Hypothalamus (tissue), 51 donors: ENCODE results near the gene DMWD.
"Not testable (repeated sequence)": the region's sequence is repeated elsewhere in the genome, so short reads cannot be mapped to it uniquely, and the experiment has no call there.

ENCODE experiments used
- DNase-seq, 51 donors: peaks; one replicate each; lab custom pipeline; 2025; lab: John Stamatoyannopoulos, UW

Gene DMWD

DNA sequence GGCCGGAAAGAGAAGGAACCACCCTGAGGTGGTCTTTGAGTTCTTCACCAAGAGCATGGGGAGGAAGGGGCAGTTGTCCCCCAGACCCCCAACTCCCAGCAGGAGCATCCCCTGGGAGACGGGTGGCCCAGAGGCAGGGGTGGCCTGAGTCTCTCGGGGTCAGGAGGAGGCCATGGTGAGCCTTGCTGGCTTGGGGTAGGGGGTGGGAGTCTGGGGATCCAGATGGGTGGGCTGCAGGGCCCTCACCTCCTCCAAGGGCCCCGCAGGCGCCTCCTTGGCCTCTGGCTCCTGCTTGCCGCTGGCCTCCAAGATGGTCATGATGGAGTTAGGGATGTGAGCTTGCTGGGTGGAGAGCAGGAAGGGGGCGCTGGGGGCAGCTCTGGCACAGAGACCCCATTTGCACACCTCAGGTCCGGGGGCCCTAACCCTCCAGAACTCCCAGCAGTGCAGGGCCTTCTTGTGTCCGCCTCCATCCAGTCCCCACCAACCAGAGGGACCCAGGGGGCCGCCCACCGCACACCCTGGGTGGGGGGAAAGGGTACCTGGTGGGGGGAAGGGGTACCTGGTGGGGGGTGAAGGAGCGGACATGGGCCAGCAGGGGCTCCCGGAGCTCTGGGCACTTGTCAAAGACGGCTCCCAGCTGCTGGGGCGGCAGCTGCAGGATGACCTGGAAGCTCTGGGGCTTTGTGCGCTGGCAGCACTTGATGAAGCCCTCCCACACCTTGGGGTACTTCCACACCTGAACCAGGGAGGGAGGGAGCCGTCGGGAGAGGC is 23.8 kb upstream of the DMWD start:
- DNase-seq, result no peak

DNA sequence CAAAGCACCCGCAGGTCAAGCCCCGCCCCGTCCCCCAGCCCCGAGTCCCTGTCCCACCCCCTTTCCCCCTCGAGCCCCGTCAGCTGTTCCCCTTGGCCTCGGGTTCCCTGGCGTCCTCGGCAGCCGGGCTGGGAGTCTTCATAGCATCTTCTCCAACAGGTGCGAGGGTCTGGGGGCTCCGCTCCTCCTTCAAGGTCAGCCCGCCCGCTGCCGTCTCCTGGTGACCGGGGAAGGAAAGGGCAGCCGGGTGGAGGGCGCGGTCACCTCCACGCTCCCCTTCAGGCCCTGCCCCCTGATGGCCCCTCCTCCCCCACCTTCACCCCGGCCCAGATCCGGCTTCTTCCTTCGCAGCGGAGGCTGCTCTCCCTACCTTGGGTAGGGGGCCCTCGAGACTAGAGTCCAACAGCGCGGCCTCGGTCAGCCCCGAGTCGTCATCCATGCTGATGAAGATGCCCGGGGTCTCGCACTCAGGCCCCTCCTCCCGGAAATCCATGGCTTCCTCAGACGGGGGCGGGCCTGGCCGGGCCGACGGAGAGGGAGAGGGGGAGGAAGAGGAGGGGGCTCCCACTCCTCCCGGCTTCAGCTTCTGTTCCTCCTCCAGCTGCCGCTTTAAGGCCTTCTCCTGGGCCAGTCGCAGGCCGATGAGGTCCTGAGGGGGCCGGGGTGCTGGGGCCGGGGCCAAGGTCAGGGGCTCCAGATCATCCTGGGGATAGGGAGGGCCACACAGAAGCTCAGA is 23.0 kb upstream of the DMWD start:
- DNase-seq, result peak in 6 of 51 donors; percentile 5 to 35 (median 16)

DNA sequence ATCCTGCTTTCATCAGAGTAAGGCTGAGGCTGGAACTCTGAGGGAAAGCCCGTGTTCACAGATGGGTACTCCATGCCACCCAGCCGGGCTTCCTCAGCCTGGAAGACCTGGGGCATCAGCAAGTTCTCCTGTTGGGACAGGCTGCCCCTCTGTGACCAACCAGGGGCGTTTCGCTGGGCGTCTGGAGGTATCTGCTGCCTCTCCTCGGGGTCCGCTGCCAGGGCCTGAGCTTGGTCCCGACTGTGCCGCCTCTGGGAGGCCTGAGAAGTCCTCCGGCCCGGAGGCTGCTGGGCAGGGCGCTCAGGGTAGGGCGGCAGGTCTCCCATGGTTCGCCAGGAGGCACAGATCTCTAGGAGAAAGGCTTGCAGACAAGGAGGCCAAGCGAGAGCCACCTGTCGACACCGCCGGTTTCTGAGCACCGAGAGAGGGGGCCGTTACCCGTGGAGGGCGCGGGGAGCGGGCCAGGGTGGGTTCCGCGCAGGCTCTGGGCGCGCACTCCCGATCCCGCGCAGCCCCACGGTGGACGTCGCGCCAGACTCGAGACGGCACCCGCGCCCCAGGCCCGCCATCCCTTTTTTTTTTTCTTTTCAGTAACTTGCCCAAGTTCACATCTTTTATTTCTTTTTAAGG is 22.3 kb upstream of the DMWD start, which contains the start of gene RSPH6A:
Gene RSPH6A (minus strand): TSS at position 458 of the 630 bp plus-strand sequence. CDS start 132 bp downstream, at position 326.
- no peak for DNase-seq

DNA sequence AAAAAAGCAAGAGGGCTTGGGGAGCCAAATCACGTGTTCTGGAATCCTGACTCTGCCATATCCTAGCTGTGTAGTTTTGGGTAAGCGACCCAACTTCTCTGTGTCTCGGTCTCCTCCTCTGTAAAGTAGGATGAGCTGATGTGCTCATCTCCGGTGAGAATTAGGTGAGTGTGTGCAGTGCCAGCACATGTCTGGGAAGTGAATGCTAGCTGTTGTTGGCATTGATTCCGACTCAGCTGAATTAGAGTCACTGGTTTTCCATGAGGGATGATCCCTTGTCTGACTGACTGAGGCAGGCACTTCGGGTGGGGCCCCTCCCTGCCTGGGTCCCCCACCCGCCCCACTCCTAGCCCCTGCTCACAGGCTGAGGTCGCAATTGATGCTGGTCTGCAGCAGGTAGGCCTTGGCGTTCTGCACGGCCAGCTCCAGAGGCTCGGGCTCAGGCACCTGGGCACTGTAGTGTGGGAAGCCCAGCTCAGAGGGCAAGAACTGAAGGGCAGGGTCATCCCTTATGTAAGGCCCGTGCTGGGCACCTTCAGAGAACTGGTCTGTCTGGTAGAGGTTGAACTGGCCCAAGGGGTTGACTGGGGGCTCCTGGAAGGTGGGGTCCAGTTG is 21.6 kb upstream of the DMWD start:
- no peak for DNase-seq

DNA sequence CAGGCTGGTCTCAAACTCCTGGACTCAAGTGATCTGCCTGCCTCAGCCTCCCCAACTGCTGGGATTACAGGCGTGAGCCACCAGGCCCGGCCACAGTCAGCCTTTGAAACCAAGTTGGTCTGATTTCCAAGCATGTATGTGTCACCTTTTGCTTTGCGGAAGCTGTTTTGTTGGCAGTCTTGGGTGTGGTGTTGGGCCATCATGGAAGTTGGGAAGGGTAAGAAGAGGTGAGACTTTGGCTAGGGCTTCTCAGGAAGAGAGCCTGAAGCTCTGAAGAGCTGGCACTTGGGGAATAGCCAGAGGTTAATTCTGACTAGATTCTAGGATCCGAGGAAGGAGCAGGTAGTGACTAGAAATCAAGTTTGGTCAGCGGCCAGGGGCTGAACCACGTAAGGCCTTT is 19.7 kb upstream of the DMWD start:
- DNase-seq, result no peak

DNA sequence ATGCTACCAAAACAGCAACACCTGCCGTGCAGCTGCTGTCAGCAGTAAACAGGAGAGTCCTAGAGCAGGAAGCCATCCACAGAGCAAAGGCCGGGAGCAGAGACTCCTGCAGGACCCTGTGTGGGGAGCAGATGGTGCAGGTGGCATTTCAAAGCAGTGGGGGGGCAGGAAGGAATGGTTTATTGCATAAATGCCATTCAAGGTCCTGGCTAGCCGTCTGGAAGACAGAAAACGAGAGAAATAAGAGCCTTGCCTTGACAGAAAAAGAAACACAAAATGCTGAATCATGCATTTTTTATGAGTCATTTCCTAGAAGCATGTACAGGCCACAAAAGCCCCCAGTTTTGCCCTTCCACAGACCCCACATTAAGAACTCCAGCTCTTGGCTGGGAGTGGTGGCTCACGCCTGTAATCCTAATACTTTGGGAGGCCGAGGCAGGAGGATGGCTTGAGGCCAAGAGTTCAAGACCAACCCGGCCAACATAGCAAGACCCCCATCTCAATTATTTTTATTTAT is 17.1 kb upstream of the DMWD start:
- DNase-seq, result no peak

DNA sequence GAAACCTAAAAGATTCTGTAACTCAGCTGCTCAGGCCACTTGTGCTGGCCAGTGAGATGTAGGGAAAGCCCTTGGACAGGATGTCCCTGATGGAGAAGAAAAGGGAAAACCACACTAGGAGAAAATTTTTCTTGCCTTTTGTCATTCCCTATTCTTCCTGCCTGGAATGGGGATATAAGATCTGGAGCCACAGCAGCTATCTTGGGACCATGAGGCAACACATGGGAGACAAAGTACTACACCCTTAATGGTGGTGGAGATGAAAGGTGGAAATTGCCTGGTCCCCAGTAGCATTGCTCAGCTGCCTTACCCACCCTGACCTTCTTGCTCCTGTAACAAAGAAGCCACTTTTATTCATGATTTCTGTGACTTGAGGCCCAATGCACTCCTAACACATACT is 13.1 kb upstream of the DMWD start:
- DNase-seq, result no peak

DNA sequence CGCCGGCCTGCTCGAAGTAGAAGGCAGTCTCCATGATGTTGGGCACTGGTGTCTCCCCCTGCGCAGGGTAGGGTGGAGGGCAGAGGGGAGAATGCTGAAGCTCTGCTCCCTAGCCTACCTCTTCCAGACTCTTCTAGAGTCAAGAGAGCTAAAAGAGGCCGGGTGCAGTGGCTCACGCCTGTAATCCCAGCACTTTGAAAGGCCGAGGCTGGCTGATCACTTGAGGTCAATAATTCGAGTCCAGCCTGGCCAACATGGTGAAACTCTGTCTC is 12.2 kb upstream of the DMWD start:
- DNase-seq, result no peak

DNA sequence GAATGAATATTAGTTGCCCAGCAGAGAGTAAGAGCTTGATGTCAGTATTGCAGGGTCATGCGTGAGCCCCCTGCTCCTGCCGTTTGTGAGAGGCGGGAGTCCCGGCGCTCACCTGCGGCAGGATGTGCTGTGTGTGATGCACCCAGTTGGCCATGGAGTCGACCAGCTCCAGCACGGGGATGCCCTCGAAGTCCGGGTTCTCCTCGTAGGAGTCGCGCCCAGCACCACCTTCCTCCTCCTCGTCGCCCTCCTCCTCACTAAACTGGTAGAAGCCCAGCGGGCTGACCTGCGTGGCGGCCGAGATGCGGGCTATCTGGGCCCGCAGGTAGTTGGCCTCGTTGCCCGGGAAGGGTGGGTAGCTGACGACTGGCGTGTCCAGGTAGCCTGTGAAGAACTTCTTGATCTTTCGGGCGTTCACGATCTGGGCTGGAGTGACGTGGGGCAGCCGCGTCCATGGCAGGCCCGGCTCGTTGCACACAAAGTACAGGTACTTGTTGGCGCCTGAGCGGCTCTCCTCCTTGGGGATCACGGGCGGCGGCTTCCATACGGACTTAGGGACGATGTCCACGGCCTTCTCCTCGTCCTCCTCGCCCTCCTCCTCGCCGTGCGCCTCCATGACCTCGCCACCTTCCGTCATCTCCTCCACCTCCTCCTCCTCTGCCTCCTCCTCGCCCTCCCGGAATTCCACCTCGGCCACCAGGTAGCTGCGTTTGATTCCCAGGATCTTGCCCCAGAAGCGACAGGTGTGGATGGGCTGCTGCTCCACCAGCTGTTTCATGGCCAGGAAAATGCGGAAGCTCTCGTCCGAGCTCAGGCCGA is 11.7 kb upstream of the DMWD start:
- DNase-seq, result no peak

DNA sequence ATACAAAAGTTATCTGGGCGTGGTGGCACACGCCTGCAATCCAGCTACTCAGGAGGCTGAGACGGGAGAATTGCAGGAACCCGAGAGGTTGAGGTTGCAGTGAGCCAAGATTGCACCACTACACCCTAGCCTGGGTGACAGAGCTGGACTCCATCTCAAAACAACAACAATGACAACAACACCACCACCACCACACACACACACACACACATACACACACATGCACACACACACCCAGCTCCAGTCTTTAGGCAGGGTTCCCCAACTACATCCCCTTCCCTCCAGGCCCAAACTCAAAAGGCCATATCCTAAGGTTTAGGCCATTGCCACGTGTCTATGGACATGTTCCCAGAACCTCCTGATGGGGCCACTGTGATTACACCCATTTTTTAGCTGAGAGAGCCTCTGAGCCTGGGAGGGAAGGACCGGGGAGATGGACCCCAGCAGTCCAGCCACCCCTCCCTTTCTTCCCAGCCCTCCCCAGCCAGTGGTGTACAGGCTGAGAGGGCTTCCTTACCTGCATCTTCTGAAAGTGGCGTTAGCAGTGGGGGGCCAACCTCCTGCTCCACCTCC is 9.0 kb upstream of the DMWD start:
- DNase-seq, result no peak

DNA sequence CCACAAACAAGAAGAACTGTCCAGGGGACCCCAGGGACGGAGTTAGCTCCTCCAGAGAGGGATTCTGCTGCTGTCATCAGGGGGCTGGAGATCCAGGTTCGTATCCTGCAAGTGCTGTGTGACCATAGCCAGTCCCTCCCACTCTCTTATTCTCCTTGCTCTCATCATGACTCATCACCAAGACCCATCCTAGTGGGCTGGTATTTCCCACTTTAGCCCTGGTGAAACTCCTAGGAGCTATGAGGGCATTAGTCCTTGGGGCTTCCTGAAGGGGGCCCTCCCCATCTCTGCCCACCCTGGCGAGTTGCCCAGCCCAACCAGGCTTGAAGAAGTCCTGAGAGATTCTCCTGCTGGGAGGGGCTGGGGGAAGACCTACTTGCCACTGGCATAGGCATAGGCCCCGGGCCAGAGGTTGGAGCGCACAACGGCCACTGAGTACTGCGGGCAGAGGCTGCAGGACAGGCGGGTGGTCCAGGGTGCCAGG is 7.5 kb upstream of the DMWD start:
- no peak for DNase-seq

DNA sequence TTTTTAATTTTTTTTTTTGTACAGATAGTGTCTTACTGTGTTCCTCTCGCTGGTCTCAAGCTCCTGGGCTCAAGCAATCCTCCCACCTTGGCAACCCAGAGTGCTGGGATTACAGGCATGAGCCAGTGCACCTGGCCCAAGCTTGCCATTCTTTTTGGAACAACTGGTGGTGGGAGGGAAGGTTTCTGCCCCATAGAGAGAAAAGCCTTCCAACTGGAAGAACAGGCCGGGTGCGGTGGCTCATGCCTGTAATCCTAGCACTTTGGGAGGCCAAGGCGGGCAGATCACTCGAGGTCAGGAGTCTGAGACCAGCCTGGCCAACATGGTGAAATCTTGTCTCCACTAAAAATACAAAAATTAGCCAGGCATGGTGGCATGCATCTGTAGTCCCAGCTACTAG is 6.9 kb upstream of the DMWD start:
- DNase-seq, result not testable (repeated sequence)

DNA sequence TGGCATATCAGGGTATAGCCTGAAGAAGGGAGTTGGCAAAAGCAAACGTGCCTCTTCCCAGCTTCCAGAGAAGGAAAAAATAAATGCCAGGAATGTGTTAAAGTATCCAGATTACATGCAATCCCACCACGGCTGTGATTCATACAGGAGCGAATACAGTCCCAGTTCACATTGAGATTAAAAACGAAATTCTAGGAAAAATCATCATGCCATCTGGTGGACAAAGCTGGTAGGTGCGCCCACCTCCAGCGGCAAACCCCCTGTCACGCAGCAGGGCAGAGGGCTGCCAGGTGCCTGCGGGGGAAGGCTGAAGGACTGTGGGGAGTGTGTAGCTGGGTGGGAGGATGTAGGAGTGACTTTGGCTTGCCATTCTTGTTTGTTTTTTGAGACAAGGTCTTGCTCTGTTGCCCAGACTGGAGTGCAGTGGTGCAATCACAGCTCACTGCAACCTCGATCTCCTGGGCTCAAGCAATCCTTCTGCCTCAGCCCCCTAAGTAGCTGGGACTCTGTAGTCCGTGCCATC is 6.4 kb upstream of the DMWD start:
- peak in 29 of 51 donors; percentile 9 to 61 (median 32) for DNase-seq

DNA sequence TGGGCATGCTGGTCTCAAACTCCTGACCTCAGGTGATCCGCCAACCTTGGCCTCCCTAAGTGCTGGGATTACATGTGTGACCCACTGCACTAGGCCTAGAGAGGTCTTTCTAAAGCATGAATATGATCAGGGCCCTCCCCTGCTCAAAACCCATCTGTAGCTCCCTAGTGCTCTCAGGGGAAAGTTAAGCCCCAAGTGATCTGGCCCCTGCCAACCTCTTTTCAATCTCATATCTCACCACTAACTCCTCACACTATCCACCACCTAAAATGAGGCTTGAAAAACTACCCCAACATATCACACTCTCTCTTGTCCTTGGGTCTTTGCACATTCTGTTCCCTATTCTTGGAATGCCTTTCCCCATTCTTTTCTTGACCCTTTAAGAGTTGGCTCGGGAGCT is 2.0 kb upstream of the DMWD start:
- no peak for DNase-seq

DNA sequence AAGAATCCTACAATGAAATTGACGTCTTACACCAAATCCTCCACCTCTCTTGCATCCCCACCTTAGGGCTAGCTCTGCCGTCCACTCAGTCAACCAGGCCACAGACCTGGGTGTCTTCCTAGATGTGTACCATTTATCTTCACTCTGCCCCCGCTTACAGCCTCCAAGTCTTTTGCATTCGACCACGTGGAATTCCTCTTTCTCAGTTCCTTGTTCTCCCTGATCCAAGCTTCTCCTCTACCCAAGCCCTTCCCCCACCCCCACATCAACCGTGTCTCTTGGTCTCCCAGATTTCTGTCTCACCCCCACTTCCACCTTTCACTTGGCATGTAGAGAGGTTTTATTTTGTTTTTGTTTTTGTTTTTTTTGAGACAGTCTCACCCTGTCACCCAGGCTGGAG is 1.2 kb upstream of the DMWD start:
- no peak for DNase-seq

DNA sequence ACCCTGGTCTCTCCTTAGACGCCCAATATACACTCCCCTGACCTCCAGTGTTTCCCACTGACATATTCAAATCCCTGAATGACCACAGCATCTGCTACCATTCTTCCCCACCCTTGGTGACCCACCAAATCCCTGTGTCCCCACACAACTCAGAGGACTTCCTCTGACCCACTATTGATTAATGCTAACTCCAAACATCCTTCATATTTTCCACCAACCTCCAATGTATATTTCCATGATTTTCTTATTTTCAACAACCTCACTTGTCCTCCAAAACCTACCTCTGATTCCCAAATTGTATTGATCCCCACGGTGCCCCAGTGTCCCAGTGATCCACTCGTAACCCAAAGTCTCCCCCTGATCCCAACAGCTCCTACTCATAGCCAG is 526 bp upstream of the DMWD start:
- DNase-seq, result no peak

DNA sequence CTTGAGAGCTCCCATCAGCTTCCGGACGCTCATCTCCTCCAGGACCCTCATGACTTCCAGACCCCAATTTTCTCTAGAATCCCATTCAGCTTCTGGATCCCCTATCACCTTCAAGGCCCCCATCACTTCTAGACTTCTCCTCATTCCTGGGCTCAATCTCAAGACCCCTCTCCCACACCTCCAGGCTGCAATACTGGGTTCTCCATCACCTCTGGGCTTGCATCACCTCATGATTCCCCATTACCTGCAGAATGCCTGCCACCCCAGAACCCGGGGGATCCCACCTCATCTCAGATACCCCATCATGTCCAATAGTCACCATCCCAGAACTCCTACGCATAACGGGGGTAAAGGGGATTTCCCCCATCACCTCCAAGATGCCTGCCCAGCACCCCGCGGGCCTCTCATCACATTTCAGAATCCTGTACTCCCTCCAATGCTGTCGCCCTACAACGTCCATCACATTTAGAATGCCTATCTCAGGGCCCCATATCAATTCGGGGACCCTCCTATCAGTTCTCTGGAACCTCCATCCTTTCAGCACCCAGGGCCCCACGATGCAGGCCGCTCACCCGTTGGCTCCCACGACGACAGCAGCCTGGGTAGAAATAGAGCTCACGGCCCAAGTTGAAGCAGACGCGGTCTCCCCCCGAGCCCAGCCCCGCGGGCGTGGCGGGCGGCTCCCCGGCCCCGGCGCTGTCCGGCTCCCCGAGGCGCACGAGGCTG is 738 bp downstream of the DMWD start:
- DNase-seq, result no peak

DNA sequence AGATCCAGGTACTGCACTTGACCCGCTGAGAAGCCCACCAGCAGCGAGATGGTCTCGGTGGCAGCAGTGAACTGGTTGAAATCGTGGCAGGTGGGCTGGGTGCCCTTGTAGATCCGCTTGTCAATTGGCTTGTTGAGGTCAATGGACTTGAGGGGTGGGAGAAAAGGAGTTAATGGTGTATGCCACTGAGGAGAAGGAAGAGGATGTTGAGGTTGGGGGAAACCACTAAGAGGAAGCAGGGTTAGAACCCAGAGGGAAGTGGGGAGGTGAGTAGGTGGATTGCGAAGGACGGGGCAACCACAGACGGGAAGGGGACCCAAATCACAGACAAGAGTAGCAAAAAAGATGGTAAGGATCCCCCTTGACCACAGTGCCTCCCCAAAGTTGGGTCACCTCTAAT is 1.7 kb downstream of the DMWD start:
- peak in 3 of 51 donors; percentile 12 to 13 (median 13) for DNase-seq
